ENCODE measurements around the gene CCDC197.

Gene CCDC197

GRCh38 chr14:93967637-93968250, 29.4 kb upstream of the CCDC197 start:
- H3K4me1 ChIP-seq (ENCODE audit: control extremely low read depth in 1 of 4, control insufficient read depth in 4 of 4, insufficient read depth in 4 of 4, low read length in 3 of 4) = peaks cover 12 to 56% (median 43%) of the 10 kb centered on the region in 4 experiments
- H3K27ac ChIP-seq (ENCODE audit: insufficient read depth in 1 of 2, low read depth in 1 of 2, low read length in 2 of 2, poor library complexity in 1 of 2, severe bottlenecking in 2 of 2) = no peak overlapping the region
- WGBS (ENCODE audit: insufficient coverage) = 52% methylated on average over 8 of the region's 10 CpGs
- CTCF ChIA-PET = interaction anchor here (0.6 to 30.4 kb wide), 3 partner anchors 9 to 171 kb away, joined by 3 to 632 read pairs (median 26); no protein-coding TSS in a partner anchor
- POLR2A ChIA-PET = interaction anchor here (0.9 kb wide), 1 partner anchor 8 kb away, joined by 4 read pairs; no protein-coding TSS in a partner anchor
- H3K9me3 ChIP-seq (ENCODE audit: control extremely low read depth in 1 of 5, control insufficient read depth in 4 of 5, insufficient read depth in 2 of 5, low read depth in 1 of 5, low read length in 4 of 5) = no peaks in the 10 kb centered on the region
- peaks cover 0 to 2% (median 0%) of the 10 kb centered on the region in 5 experiments for H3K27me3 ChIP-seq (replicated peaks in 2 of 5; ENCODE audit: control insufficient read depth in 4 of 5, insufficient read depth in 5 of 5, low read length in 4 of 5)
- DNase-seq = peak in 2 of 3 donors; percentile 88
- no peaks in the 10 kb centered on the region for H3K36me3 ChIP-seq (ENCODE audit: control insufficient read depth in 4 of 4, insufficient read depth in 4 of 4, low read length in 3 of 4)
- H3K4me3 ChIP-seq (ENCODE audit: control insufficient read depth in 1 of 7, extremely low read depth in 1 of 7, insufficient read depth in 4 of 7, low read depth in 2 of 7, low read length in 6 of 7) = no peak overlapping the region

GRCh38 chr14:93969082-93969828, 27.8 kb upstream of the CCDC197 start:
- POLR2A ChIA-PET = interaction anchor here (0.9 kb wide), 1 partner anchor 30 kb away, joined by 3 read pairs; no protein-coding TSS in a partner anchor
- H3K27ac ChIP-seq (ENCODE audit: insufficient read depth in 1 of 2, low read depth in 1 of 2, low read length in 2 of 2, poor library complexity in 1 of 2, severe bottlenecking in 2 of 2) = no peak overlapping the region
- peak in 2 of 3 donors; percentile 85 to 87 for DNase-seq
- H3K27me3 ChIP-seq (replicated peaks in 2 of 5; ENCODE audit: control insufficient read depth in 4 of 5, insufficient read depth in 5 of 5, low read length in 4 of 5) = peaks cover 0 to 2% (median 0%) of the 10 kb centered on the region in 5 experiments
- WGBS (ENCODE audit: insufficient coverage) = 50% methylated on average over 11 of the region's 12 CpGs
- H3K36me3 ChIP-seq (ENCODE audit: control insufficient read depth in 4 of 4, insufficient read depth in 4 of 4, low read length in 3 of 4) = no peaks in the 10 kb centered on the region
- H3K9me3 ChIP-seq (ENCODE audit: control extremely low read depth in 1 of 5, control insufficient read depth in 4 of 5, insufficient read depth in 2 of 5, low read depth in 1 of 5, low read length in 4 of 5) = no peaks in the 10 kb centered on the region
- H3K4me1 ChIP-seq (ENCODE audit: control extremely low read depth in 1 of 4, control insufficient read depth in 4 of 4, insufficient read depth in 4 of 4, low read length in 3 of 4) = peaks cover 5 to 43% (median 34%) of the 10 kb centered on the region in 4 experiments
- H3K4me3 ChIP-seq (ENCODE audit: control insufficient read depth in 1 of 7, extremely low read depth in 1 of 7, insufficient read depth in 4 of 7, low read depth in 2 of 7, low read length in 6 of 7) = no peak overlapping the region
- CTCF ChIA-PET = interaction anchor here (1.0 to 30.4 kb wide), 7 partner anchors 11 to 46 kb away, joined by 3 to 632 read pairs (median 12); no protein-coding TSS in a partner anchor

DNA sequence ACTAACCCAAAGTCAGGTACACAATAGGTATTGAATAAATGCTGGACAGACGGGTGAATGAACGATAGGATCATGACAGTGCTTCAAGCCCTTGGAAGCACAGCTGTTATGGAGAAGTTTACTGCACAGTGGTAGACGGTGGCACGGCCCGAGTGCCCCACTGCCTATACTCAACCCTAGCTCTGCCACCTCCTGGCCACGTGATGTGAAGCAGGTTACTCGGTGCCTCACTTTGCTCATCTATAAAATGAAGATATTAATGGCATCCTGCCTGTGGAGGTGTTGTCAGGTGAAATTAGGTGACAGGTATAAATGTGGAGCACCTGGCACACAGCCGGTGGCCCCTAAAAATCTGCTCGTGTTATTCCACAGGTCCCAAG, 26.5 kb upstream of the CCDC197 start:
- peak; percentile 48 to 72 (median 71) for DNase-seq
- CTCF ChIA-PET = interaction anchor here (0.6 to 30.4 kb wide), 16 partner anchors 8 to 117 kb away, joined by 3 to 632 read pairs (median 5); partner anchors contain the start of gene CCDC197
- peak overlapping the region; percentile 44 to 86 (median 67) for H3K4me3 ChIP-seq (ENCODE audit: control insufficient read depth in 1 of 7, extremely low read depth in 1 of 7, insufficient read depth in 4 of 7, low read depth in 2 of 7, low read length in 6 of 7)

DNA sequence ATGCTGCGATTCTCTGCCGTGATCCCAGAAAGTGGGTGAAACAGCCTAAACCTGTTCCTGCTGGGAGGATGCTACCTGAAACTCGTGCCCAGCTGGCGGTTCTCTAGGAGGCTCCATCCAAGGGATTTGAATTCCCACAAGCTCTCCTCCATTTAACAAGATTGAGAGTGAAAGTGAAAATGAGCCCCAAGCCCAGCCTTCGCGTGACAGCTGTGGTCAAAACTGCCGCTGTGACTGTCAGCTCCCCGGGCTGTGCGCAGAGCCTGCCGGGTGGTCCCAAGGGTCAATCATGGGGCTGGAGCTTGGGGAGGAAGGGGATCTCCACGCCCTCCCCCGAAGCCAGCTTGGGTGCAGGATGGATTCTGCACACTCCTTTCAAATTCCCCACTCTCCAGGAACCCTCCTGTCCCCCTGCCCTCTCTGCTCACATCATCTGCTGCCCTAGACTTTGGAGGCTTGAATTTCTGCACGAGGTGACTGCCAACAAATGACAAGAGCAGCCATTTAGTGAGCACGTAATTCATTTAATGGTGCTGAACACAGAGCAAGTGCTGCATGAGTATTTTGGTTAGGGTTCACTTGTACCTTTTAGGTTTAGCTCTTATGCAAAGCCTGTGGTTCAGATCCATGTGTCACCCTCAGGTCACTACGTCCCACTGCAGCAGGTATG, 26.0 kb upstream of the CCDC197 start:
- POLR2A ChIA-PET = interaction anchor here (0.8 to 1.5 kb wide), 2 partner anchors 12 to 13 kb away, joined by 3 to 5 read pairs; no protein-coding TSS in a partner anchor
- CTCF ChIA-PET = interaction anchor here (0.6 to 30.4 kb wide), 16 partner anchors 8 to 116 kb away, joined by 3 to 632 read pairs (median 5); partner anchors contain the start of gene CCDC197

More for the DNA sequence above, 26.5 kb upstream of the CCDC197 start:
- Histone ChIP-seq H3K27me3 (replicated peaks in 2 of 5; ENCODE audit: control insufficient read depth in 4 of 5, insufficient read depth in 5 of 5, low read length in 4 of 5) (peaks cover 0 to 2% (median 0%) of the 10 kb centered on the region in 5 experiments), H3K9me3 (ENCODE audit: control extremely low read depth in 1 of 5, control insufficient read depth in 4 of 5, insufficient read depth in 2 of 5, low read depth in 1 of 5, low read length in 4 of 5) (no peaks in the 10 kb centered on the region), H3K27ac (ENCODE audit: insufficient read depth in 1 of 2, low read depth in 1 of 2, low read length in 2 of 2, poor library complexity in 1 of 2, severe bottlenecking in 2 of 2) (peak overlapping the region in 1 of 2 experiments; percentile 27), H3K4me1 (ENCODE audit: control extremely low read depth in 1 of 4, control insufficient read depth in 4 of 4, insufficient read depth in 4 of 4, low read length in 3 of 4) (peaks cover 5 to 43% (median 34%) of the 10 kb centered on the region in 4 experiments), H3K36me3 (ENCODE audit: control insufficient read depth in 4 of 4, insufficient read depth in 4 of 4, low read length in 3 of 4) (no peaks in the 10 kb centered on the region)
- WGBS (ENCODE audit: insufficient coverage) = 21% methylated on average over 7 of the region's 9 CpGs
- POLR2A ChIA-PET = interaction anchor here (0.8 to 1.5 kb wide), 2 partner anchors 12 to 13 kb away, joined by 3 to 5 read pairs; no protein-coding TSS in a partner anchor

GRCh38 chr14:93971635-93972027, 25.5 kb upstream of the CCDC197 start:
- Histone ChIP-seq H3K9me3 (ENCODE audit: control extremely low read depth in 1 of 5, control insufficient read depth in 4 of 5, insufficient read depth in 2 of 5, low read depth in 1 of 5, low read length in 4 of 5) (no peaks in the 10 kb centered on the region), H3K27me3 (replicated peaks in 2 of 5; ENCODE audit: control insufficient read depth in 4 of 5, insufficient read depth in 5 of 5, low read length in 4 of 5) (peaks cover 0 to 2% (median 0%) of the 10 kb centered on the region in 5 experiments), H3K27ac (ENCODE audit: insufficient read depth in 1 of 2, low read depth in 1 of 2, low read length in 2 of 2, poor library complexity in 1 of 2, severe bottlenecking in 2 of 2) (no peak overlapping the region), H3K36me3 (ENCODE audit: control insufficient read depth in 4 of 4, insufficient read depth in 4 of 4, low read length in 3 of 4) (no peaks in the 10 kb centered on the region), H3K4me3 (ENCODE audit: control insufficient read depth in 1 of 7, extremely low read depth in 1 of 7, insufficient read depth in 4 of 7, low read depth in 2 of 7, low read length in 6 of 7) (peak overlapping the region in 1 of 7 experiments; percentile 82), H3K4me1 (ENCODE audit: control extremely low read depth in 1 of 4, control insufficient read depth in 4 of 4, insufficient read depth in 4 of 4, low read length in 3 of 4) (peaks cover 5 to 51% (median 41%) of the 10 kb centered on the region in 4 experiments)
- no CpG with 5 or more reads among the region's 3 CpGs for WGBS (ENCODE audit: insufficient coverage)
- ChIA-PET CTCF (interaction anchor here (0.7 to 30.4 kb wide), 9 partner anchors 9 to 33 kb away, joined by 3 to 632 read pairs (median 12); partner anchors contain the start of gene CCDC197), POLR2A (interaction anchor here (1.5 kb wide), 1 partner anchor 13 kb away, joined by 5 read pairs; no protein-coding TSS in a partner anchor)
- no peak for DNase-seq

More for the DNA sequence above, 26.0 kb upstream of the CCDC197 start:
- Histone ChIP-seq H3K4me1 (ENCODE audit: control extremely low read depth in 1 of 4, control insufficient read depth in 4 of 4, insufficient read depth in 4 of 4, low read length in 3 of 4) (peaks cover 5 to 46% (median 36%) of the 10 kb centered on the region in 4 experiments), H3K27ac (ENCODE audit: insufficient read depth in 1 of 2, low read depth in 1 of 2, low read length in 2 of 2, poor library complexity in 1 of 2, severe bottlenecking in 2 of 2) (peak overlapping the region in 1 of 2 experiments; percentile 27), H3K9me3 (ENCODE audit: control extremely low read depth in 1 of 5, control insufficient read depth in 4 of 5, insufficient read depth in 2 of 5, low read depth in 1 of 5, low read length in 4 of 5) (no peaks in the 10 kb centered on the region), H3K4me3 (ENCODE audit: control insufficient read depth in 1 of 7, extremely low read depth in 1 of 7, insufficient read depth in 4 of 7, low read depth in 2 of 7, low read length in 6 of 7) (peak overlapping the region; percentile 44 to 86 (median 67)), H3K27me3 (replicated peaks in 2 of 5; ENCODE audit: control insufficient read depth in 4 of 5, insufficient read depth in 5 of 5, low read length in 4 of 5) (peaks cover 0 to 2% (median 0%) of the 10 kb centered on the region in 5 experiments), H3K36me3 (ENCODE audit: control insufficient read depth in 4 of 4, insufficient read depth in 4 of 4, low read length in 3 of 4) (no peaks in the 10 kb centered on the region)
- WGBS (ENCODE audit: insufficient coverage) = 12% methylated on average over 8 of the region's 15 CpGs
- DNase-seq = peak; percentile 52 to 85 (median 80)

GRCh38 chr14:93972618-93973205, 24.4 kb upstream of the CCDC197 start:
- H3K27me3 ChIP-seq (replicated peaks in 2 of 5; ENCODE audit: control insufficient read depth in 4 of 5, insufficient read depth in 5 of 5, low read length in 4 of 5) = peaks cover 0 to 2% (median 0%) of the 10 kb centered on the region in 5 experiments
- peaks cover 0 to under 1% (median 0%) of the 10 kb centered on the region in 5 experiments for H3K9me3 ChIP-seq (ENCODE audit: control extremely low read depth in 1 of 5, control insufficient read depth in 4 of 5, insufficient read depth in 2 of 5, low read depth in 1 of 5, low read length in 4 of 5)
- H3K4me3 ChIP-seq (ENCODE audit: control insufficient read depth in 1 of 7, extremely low read depth in 1 of 7, insufficient read depth in 4 of 7, low read depth in 2 of 7, low read length in 6 of 7) = no peak overlapping the region
- 100% methylated on average over 4 of the region's 6 CpGs for WGBS (ENCODE audit: insufficient coverage)
- no peaks in the 10 kb centered on the region for H3K36me3 ChIP-seq (ENCODE audit: control insufficient read depth in 4 of 4, insufficient read depth in 4 of 4, low read length in 3 of 4)
- ChIA-PET POLR2A (interaction anchor here (0.6 kb wide), 1 partner anchor 233 kb away, joined by 3 read pairs; no protein-coding TSS in a partner anchor), CTCF (interaction anchor here (1.1 to 30.4 kb wide), 5 partner anchors 10 to 63 kb away, joined by 3 to 632 read pairs (median 11); no protein-coding TSS in a partner anchor)
- H3K27ac ChIP-seq (ENCODE audit: insufficient read depth in 1 of 2, low read depth in 1 of 2, low read length in 2 of 2, poor library complexity in 1 of 2, severe bottlenecking in 2 of 2) = no peak overlapping the region
- DNase-seq = no peak
- H3K4me1 ChIP-seq (ENCODE audit: control extremely low read depth in 1 of 4, control insufficient read depth in 4 of 4, insufficient read depth in 4 of 4, low read length in 3 of 4) = peaks cover 5 to 50% (median 40%) of the 10 kb centered on the region in 4 experiments

All from common myeloid progenitor, CD34-positive (primary cell).